DOHH2 (cell line): ENCODE results near the gene TPMT.

Experiments used
- CTCF ChIP-seq: fragments of 200-600 bp; sonication (generic); IDR thresholded peaks from one replicate; pipeline ENCODE4 v1.5.1; 2014; ENCODE audit warnings: antibody characterized with exemption, mild to moderate bottlenecking, low read depth, low read length; ENCODE audit not compliant: poor library complexity, severe bottlenecking
- EZH2phosphoT487 ChIP-seq: fragments of 200-600 bp; sonication (generic); IDR thresholded peaks from 2 replicates; pipeline ENCODE4 v1.6.1; 2017; ENCODE audit warnings: borderline replicate concordance, mild to moderate bottlenecking, antibody characterized with exemption, low read length, moderate library complexity, mixed read lengths

- no peak for TF ChIP-seq CTCF
- no peak for TF ChIP-seq EZH2phosphoT487
These were observed 430 bp upstream of the TPMT start, which contains the start of gene KDM1B for GRCh38 chr6:18155150-18155863.
